GM23338 (cell line): Measurements from ENCODE around the gene CALR.

ENCODE experiments used
- CREB1 ChIP-seq: fragments of 250-450 bp; sonication (Bioruptor Pico); IDR thresholded peaks from 2 replicates; pipeline ENCODE4 v1.5.0; 2020; ENCODE audit warnings: low read depth, mild to moderate bottlenecking, moderate library complexity
- EZH2 ChIP-seq: fragments of 200-600 bp; sonication (generic); IDR thresholded peaks from one replicate; pipeline ENCODE4 v1.8.0; 2017; ENCODE audit warnings: antibody characterized with exemption, mild to moderate bottlenecking, low read depth; ENCODE audit not compliant: unreplicated experiment
- EZH2phosphoT487 ChIP-seq: fragments of 200-600 bp; sonication (generic); IDR thresholded peaks from one replicate; pipeline ENCODE4 v1.8.1; 2018; ENCODE audit warnings: antibody characterized with exemption; ENCODE audit not compliant: unreplicated experiment
- POLR2AphosphoS5 ChIP-seq: IDR thresholded peaks from 2 replicates; pipeline ENCODE4 v1.6.1; 2016; ENCODE audit warnings: antibody characterized with exemption, low read depth
- STAT1 ChIP-seq: IDR thresholded peaks from one replicate; pipeline ENCODE4 v1.6.1; 2016; ENCODE audit warnings: antibody characterized with exemption; ENCODE audit not compliant: unreplicated experiment
- ZNF114 ChIP-seq: fragments of 250-450 bp; sonication (Bioruptor Pico); IDR thresholded peaks from 2 replicates; pipeline ENCODE4 v1.5.0; 2020; ENCODE audit warnings: mild to moderate bottlenecking, moderate library complexity
- TF ChIP-seq, protein P1 (sequence below), 2 experiments: fragments of 200-600 bp in 1 of 2; sonication (generic) in 1 of 2; conservative IDR thresholded peaks; 2 replicates each; pipeline versions ENCODE4 v1.5.1 to v1.6.1; 2016 to 2017; ENCODE audit warnings: antibody characterized with exemption in 2 of 2, low read depth in 2 of 2, mild to moderate bottlenecking in 2 of 2, moderate library complexity in 1 of 2
- TF ChIP-seq, protein P2 (sequence below): IDR thresholded peaks from one replicate; pipeline ENCODE4 v1.6.1; 2018; ENCODE audit warnings: antibody characterized with exemption; ENCODE audit not compliant: unreplicated experiment

DNA sequence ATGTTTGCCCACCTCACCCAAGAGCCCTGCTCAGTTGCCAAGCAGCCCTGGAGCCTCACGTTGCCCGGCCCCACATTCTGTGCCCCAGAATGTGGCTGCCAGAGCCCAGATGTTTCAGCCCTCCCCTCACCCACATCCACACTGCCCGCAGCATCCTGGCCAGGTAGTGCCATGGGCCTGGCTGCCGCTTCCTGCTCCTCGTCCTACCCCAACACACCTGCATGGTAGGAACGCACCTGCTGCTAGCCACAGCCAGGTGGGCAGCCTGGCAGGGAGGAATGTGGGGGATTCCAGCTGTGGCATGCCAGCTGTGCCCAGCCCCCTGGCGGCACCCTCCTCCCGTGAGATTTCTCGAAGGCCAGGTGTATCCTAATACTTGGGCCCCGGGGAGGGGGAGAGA, 49.4 kb downstream of the CALR start:
- TF ChIP-seq, protein P1, sequence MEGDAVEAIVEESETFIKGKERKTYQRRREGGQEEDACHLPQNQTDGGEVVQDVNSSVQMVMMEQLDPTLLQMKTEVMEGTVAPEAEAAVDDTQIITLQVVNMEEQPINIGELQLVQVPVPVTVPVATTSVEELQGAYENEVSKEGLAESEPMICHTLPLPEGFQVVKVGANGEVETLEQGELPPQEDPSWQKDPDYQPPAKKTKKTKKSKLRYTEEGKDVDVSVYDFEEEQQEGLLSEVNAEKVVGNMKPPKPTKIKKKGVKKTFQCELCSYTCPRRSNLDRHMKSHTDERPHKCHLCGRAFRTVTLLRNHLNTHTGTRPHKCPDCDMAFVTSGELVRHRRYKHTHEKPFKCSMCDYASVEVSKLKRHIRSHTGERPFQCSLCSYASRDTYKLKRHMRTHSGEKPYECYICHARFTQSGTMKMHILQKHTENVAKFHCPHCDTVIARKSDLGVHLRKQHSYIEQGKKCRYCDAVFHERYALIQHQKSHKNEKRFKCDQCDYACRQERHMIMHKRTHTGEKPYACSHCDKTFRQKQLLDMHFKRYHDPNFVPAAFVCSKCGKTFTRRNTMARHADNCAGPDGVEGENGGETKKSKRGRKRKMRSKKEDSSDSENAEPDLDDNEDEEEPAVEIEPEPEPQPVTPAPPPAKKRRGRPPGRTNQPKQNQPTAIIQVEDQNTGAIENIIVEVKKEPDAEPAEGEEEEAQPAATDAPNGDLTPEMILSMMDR (conservative IDR thresholded peaks at IDR 0.05; ENCODE audit: low read depth in 2 of 2), result no peak
- TF ChIP-seq, protein P2, sequence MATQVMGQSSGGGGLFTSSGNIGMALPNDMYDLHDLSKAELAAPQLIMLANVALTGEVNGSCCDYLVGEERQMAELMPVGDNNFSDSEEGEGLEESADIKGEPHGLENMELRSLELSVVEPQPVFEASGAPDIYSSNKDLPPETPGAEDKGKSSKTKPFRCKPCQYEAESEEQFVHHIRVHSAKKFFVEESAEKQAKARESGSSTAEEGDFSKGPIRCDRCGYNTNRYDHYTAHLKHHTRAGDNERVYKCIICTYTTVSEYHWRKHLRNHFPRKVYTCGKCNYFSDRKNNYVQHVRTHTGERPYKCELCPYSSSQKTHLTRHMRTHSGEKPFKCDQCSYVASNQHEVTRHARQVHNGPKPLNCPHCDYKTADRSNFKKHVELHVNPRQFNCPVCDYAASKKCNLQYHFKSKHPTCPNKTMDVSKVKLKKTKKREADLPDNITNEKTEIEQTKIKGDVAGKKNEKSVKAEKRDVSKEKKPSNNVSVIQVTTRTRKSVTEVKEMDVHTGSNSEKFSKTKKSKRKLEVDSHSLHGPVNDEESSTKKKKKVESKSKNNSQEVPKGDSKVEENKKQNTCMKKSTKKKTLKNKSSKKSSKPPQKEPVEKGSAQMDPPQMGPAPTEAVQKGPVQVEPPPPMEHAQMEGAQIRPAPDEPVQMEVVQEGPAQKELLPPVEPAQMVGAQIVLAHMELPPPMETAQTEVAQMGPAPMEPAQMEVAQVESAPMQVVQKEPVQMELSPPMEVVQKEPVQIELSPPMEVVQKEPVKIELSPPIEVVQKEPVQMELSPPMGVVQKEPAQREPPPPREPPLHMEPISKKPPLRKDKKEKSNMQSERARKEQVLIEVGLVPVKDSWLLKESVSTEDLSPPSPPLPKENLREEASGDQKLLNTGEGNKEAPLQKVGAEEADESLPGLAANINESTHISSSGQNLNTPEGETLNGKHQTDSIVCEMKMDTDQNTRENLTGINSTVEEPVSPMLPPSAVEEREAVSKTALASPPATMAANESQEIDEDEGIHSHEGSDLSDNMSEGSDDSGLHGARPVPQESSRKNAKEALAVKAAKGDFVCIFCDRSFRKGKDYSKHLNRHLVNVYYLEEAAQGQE, result no peak
- TF ChIP-seq EZH2phosphoT487 (no peak), STAT1 (no peak), CREB1 (CRISPR knock-in tag) (no peak), ZNF114 (CRISPR knock-in tag) (no peak), EZH2 (no peak), POLR2AphosphoS5 (no peak)
